ENCODE data around the gene FBXO33.

FBXO33 gene

DNA sequence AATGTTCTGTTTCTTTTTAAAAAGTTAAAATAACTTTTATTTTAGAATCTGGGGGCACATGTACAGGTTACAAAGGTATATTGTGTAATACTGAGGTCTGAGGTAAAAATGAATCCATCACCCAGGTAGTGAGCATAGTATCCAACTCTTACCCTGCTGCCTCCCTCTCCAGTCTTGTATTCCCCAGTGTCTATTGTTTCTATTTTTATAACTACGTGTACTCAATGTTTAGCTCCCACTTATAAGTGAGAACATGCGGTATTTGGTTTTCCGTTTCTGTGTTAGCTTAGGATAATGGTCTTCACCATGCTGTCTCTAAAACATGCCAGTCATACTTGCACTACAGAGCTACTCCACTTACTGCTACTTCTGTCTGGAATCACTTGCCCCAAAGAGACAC lies 8.4 kb downstream of the FBXO33 start:
- no peak overlapping the region for H3K27ac Mint-ChIP-seq (ENCODE audit: low read depth)
- peaks cover 66% of the 10 kb centered on the region for H3K4me1 Mint-ChIP-seq
- DNase-seq (ENCODE audit: low spot score in 2 of 2) (no peak), ATAC-seq (replicated peaks; ENCODE audit: extremely low read depth, poor library complexity, severe bottlenecking) (no peak)
- H3K27me3 Mint-ChIP-seq = no peaks in the 10 kb centered on the region
- H3K4me3 Mint-ChIP-seq = no peak overlapping the region
- no peaks in the 10 kb centered on the region for H3K9me3 Mint-ChIP-seq
- peaks cover 11% of the 10 kb centered on the region for H3K36me3 Mint-ChIP-seq (ENCODE audit: insufficient read depth)

DNA sequence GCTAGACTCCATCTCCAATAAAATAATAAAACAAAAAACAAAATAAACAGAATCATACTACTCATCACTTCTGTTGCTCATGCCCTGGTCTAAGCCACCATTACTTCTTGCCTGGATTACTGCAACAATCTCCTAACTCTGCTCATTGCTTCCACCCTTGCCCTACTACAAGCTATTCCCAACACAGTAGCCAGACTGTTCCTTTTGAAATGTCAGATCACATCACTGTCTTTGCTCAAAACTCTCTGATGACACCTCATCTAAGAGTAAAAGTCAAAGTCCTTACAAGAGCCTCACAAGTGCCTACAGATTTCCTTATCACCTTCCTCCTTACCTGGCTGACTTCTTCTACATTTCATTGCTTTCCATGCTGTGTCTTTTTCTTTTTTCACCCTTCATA lies 10.0 kb downstream of the FBXO33 start:
- H3K36me3 Mint-ChIP-seq (ENCODE audit: insufficient read depth) = peaks cover 12% of the 10 kb centered on the region
- no peak overlapping the region for H3K4me3 Mint-ChIP-seq
- H3K4me1 Mint-ChIP-seq = peaks cover 59% of the 10 kb centered on the region
- H3K27me3 Mint-ChIP-seq = no peaks in the 10 kb centered on the region
- no peaks in the 10 kb centered on the region for H3K9me3 Mint-ChIP-seq
- ATAC-seq (replicated peaks; ENCODE audit: extremely low read depth, poor library complexity, severe bottlenecking) (no peak), DNase-seq (ENCODE audit: low spot score in 2 of 2) (no peak)
- H3K27ac Mint-ChIP-seq (ENCODE audit: low read depth) = no peak overlapping the region

DNA sequence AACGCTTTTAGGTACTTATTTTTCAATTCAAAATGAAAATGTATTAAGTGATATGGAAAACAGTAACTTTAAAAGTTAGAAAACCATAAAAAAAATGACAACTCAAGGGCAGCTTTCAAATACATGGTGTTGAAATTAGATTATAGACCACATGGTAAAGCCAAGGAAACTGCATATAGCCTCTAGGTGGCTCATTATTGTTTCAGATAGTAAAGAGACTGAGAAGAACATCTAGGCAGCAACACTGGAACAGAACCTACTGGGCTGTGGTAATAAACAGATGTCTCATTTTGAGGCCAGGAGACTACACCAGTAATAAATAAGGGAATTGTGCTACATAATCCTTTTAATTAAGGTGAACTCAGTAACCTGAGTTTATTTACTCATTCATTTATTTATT lies 13.0 kb downstream of the FBXO33 start:
- Mint-ChIP-seq H3K36me3 (ENCODE audit: insufficient read depth) (peaks cover 10% of the 10 kb centered on the region), H3K4me1 (peaks cover 56% of the 10 kb centered on the region), H3K9me3 (peaks cover 8% of the 10 kb centered on the region), H3K4me3 (no peak overlapping the region), H3K27me3 (no peaks in the 10 kb centered on the region), H3K27ac (ENCODE audit: low read depth) (no peak overlapping the region)
- ATAC-seq (replicated peaks; ENCODE audit: extremely low read depth, poor library complexity, severe bottlenecking) (no peak), DNase-seq (ENCODE audit: low spot score in 2 of 2) (no peak)

DNA sequence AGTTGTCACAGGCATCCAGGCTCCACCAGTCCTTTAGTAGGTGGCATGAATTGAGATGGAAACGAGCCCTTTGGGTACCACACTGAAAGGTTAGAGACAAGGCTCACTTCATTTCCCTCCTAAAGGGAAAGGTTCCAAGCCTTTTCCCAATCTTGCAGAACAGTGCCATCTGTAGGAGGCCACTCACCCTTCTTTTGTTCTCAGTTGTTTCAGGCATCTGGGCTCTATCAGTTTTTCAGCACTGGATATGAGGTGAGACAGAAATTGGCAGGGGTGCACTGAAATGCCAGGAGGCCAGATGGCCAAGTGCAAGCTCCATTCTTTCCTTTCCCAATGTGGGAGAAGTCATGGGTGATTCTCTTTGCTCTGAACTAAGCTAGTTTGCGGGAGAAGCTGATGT lies 15.2 kb downstream of the FBXO33 start:
- DNase-seq (ENCODE audit: low spot score in 2 of 2) (no peak), ATAC-seq (replicated peaks; ENCODE audit: extremely low read depth, poor library complexity, severe bottlenecking) (no peak)
- no peak overlapping the region for H3K4me3 Mint-ChIP-seq
- H3K27ac Mint-ChIP-seq (ENCODE audit: low read depth) = no peak overlapping the region
- no peaks in the 10 kb centered on the region for H3K27me3 Mint-ChIP-seq
- H3K4me1 Mint-ChIP-seq = peaks cover 49% of the 10 kb centered on the region
- peaks cover 8% of the 10 kb centered on the region for H3K9me3 Mint-ChIP-seq
- H3K36me3 Mint-ChIP-seq (ENCODE audit: insufficient read depth) = peaks cover 13% of the 10 kb centered on the region

DNA sequence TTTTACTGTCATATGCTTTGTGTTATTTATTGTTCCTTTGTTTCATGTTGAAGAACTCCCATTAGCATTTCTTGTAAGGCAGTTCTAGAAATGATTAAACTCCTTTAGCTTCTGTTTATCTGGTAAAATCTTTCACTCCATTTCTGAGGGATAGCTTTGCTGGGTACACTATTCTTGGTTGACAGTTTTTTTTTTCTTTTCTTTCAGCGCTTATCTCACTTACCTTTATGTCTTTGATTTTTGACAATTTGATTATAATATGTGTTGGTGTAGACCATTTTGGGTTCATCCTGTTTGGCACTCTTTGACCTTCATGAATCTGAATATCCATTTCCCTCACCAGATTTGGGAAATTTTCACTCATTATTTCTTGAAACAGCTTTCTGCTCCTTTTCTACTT lies 16.2 kb downstream of the FBXO33 start:
- no peak overlapping the region for H3K27ac Mint-ChIP-seq (ENCODE audit: low read depth)
- ATAC-seq (replicated peaks; ENCODE audit: extremely low read depth, poor library complexity, severe bottlenecking) (no peak), DNase-seq (ENCODE audit: low spot score in 2 of 2) (no peak)
- peaks cover 45% of the 10 kb centered on the region for H3K4me1 Mint-ChIP-seq
- H3K36me3 Mint-ChIP-seq (ENCODE audit: insufficient read depth) = peaks cover 14% of the 10 kb centered on the region
- H3K4me3 Mint-ChIP-seq = no peak overlapping the region
- H3K9me3 Mint-ChIP-seq = peaks cover 8% of the 10 kb centered on the region
- H3K27me3 Mint-ChIP-seq = no peaks in the 10 kb centered on the region

DNA sequence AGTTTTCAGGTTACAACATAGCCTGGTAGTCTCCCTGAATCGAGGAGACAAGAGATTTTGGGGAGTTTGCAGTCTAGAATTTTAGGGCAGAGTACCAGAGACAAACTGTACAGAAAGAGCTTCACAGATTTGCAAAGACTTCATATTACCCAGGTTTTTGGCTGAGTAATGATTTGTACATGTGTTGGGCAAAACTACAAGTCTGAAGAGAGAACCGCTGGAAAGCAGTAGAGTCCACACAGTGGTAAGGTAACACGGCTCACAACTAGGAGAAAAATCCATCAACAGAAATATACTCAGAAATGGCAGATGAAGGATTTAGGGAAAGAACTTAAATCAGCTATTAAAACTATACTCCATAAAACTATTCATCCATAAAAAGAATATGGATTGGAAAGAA lies 25.7 kb downstream of the FBXO33 start:
- Mint-ChIP-seq H3K4me1 (peaks cover 59% of the 10 kb centered on the region), H3K4me3 (no peak overlapping the region), H3K36me3 (ENCODE audit: insufficient read depth) (peaks cover 16% of the 10 kb centered on the region), H3K9me3 (no peaks in the 10 kb centered on the region), H3K27me3 (no peaks in the 10 kb centered on the region), H3K27ac (ENCODE audit: low read depth) (no peak overlapping the region)
- DNase-seq (ENCODE audit: low spot score in 2 of 2) (no peak), ATAC-seq (replicated peaks; ENCODE audit: extremely low read depth, poor library complexity, severe bottlenecking) (no peak)

DNA sequence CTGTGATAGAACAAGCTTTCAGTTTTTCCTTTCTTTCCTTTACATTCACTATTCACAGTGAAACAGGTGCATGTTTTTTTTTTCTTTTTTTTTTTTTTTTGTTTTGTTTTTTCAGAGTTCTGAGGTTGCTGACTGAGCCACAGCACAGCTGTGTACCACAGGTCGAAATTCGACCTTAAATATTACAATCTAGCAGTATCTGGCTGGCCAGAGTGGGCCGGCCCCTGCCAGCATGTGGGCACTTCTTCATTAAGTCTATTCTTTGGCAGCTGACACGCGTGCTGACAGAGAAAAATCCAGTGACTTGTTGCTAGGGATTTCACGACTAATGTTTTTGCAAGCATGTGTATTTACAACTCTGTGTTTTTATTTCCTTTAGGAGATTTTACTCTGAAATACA lies 33.9 kb downstream of the FBXO33 start:
- no peaks in the 10 kb centered on the region for H3K27me3 Mint-ChIP-seq
- peaks cover 40% of the 10 kb centered on the region for H3K36me3 Mint-ChIP-seq (ENCODE audit: insufficient read depth)
- ATAC-seq (replicated peaks; ENCODE audit: extremely low read depth, poor library complexity, severe bottlenecking) = no peak
- DNase-seq (ENCODE audit: low spot score in 2 of 2) = no peak
- H3K9me3 Mint-ChIP-seq = no peaks in the 10 kb centered on the region
- no peak overlapping the region for H3K4me3 Mint-ChIP-seq
- no peak overlapping the region for H3K27ac Mint-ChIP-seq (ENCODE audit: low read depth)
- no peaks in the 10 kb centered on the region for H3K4me1 Mint-ChIP-seq

DNA sequence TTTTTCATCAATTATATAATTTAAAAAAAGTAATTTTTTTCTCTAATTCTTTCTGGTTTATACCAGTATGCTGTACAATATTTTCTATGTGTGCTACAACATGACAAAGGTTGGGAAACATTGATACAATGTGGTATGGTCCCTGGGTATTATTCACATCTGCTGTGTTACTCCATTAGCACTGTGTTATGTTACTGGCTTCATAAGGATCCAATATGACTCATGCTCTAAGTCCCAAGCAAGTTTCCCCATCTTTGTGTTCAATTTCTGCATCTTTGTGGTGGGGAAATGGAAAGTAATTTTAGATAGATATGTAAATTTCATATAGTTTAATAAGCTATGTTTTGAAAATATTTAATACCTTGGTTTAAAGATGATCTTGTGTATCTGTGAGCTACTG lies 35.8 kb downstream of the FBXO33 start:
- no peak overlapping the region for H3K4me3 Mint-ChIP-seq
- peaks cover 37% of the 10 kb centered on the region for H3K36me3 Mint-ChIP-seq (ENCODE audit: insufficient read depth)

DNA sequence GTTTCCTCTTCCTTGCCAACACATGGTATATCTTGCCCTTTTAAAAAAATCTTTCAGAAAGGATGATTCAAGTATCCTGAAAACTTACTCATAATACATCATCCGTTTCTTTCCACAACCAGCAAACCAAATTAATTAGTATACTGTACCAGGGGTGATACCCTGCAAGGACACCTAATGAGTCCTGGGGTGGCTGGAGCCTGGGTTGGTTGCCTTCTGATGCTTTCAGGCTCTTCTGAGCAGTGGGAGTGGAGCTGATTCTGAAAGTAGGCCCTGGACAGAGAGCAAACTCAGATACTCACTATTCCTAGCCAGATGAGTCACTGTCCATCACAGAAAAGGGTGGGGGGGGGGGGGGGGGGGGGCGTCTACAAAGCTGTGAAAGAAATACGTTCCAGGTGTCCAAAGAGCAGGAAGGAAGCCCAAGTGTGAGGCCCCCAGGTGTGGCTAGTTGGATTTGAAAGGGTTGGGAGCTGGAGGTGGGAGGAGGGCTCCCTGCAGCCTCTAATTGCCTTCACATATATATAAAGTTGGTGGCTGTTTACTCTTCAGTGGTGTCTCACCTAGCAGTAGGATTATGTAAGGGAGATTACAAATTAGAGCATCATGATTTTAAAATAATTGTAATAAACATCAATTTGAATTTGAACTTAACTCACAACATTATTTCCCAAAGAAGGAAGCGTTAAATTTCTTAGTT lies 36.5 kb downstream of the FBXO33 start:
- Mint-ChIP-seq H3K36me3 (ENCODE audit: insufficient read depth) (peaks cover 33% of the 10 kb centered on the region), H3K27me3 (no peaks in the 10 kb centered on the region), H3K27ac (ENCODE audit: low read depth) (peak overlapping the region; percentile 74), H3K9me3 (no peaks in the 10 kb centered on the region), H3K4me1 (no peaks in the 10 kb centered on the region), H3K4me3 (no peak overlapping the region)
- DNase-seq (ENCODE audit: low spot score in 2 of 2) (no peak), ATAC-seq (replicated peaks; ENCODE audit: extremely low read depth, poor library complexity, severe bottlenecking) (no peak)

More for the DNA sequence above, 35.8 kb downstream of the FBXO33 start:
- DNase-seq (ENCODE audit: low spot score in 2 of 2) = no peak
- no peaks in the 10 kb centered on the region for H3K4me1 Mint-ChIP-seq
- H3K27me3 Mint-ChIP-seq = no peaks in the 10 kb centered on the region
- no peak for ATAC-seq (replicated peaks; ENCODE audit: extremely low read depth, poor library complexity, severe bottlenecking)
- no peak overlapping the region for H3K27ac Mint-ChIP-seq (ENCODE audit: low read depth)
- H3K9me3 Mint-ChIP-seq = no peaks in the 10 kb centered on the region

DNA sequence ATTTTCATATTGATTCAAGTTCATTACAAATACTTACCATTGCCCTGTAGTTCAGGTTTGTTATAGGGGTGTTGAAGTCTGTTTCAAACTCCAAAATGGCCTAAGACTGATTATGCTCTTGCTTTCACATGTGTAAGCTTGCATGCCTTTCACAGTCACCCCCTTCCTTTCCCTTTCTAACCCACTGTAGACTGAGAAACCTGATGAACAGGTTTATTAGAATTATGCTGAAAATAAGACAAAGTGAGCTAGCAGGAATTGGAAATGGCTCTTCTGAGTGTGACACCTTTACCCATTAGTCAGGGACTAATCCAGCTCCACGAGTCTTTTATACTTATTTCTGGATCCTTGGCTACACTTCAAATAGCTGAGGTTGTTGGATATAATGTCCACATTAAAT lies 38.9 kb downstream of the FBXO33 start:
- Mint-ChIP-seq H3K4me3 (no peak overlapping the region), H3K27ac (ENCODE audit: low read depth) (peak overlapping the region; percentile 4), H3K27me3 (no peaks in the 10 kb centered on the region), H3K9me3 (no peaks in the 10 kb centered on the region), H3K4me1 (peaks cover 5% of the 10 kb centered on the region), H3K36me3 (ENCODE audit: insufficient read depth) (peaks cover 17% of the 10 kb centered on the region)
- DNase-seq (ENCODE audit: low spot score in 2 of 2) = no peak
- no peak for ATAC-seq (replicated peaks; ENCODE audit: extremely low read depth, poor library complexity, severe bottlenecking)

DNA sequence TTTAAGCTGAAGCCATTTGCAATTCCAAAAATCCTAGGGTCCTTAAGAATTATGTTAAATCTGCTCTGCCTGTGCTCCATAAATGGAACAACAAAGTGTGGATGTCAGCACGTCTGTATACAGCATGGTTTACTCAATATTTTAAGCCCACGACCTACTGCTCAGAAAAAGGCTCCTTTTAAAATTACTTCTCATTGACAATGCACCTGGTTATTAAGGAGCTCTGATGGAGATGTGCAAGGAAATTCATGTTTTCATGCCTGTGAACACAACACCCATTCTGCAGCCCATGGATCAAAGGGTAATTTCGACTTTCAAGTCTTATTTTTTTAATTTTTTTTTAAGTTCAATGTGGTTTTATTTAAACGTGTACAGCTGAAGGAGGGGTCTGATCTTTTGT lies 48.1 kb downstream of the FBXO33 start:
- no peak for ATAC-seq (replicated peaks; ENCODE audit: extremely low read depth, poor library complexity, severe bottlenecking)
- DNase-seq (ENCODE audit: low spot score in 2 of 2) = no peak
- Mint-ChIP-seq H3K4me1 (peaks cover 30% of the 10 kb centered on the region), H3K9me3 (no peaks in the 10 kb centered on the region), H3K36me3 (ENCODE audit: insufficient read depth) (peaks cover 8% of the 10 kb centered on the region), H3K4me3 (no peak overlapping the region), H3K27me3 (no peaks in the 10 kb centered on the region), H3K27ac (ENCODE audit: low read depth) (no peak overlapping the region)

DNA sequence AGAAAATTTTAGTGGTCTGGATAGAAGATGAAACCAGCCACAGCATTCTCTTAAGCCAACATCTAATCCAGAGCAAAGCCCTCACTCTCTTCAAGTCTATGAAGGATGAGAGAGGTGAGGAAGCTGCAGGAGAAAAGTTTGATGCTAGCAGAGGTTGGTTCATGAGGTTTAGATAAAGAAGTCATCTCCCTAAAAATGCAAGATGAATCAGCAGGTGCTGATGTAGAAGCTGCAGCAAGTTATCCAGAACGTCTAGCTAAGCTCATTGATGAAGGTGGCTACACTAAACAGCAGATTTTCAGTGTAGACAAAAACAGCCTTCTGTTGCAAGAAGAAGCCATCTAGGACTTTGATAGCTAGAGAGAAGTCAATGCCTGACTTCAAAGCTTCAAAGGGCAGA lies 48.5 kb downstream of the FBXO33 start:
- Mint-ChIP-seq H3K27me3 (no peaks in the 10 kb centered on the region), H3K36me3 (ENCODE audit: insufficient read depth) (peaks cover 8% of the 10 kb centered on the region), H3K4me1 (peaks cover 29% of the 10 kb centered on the region), H3K4me3 (peak overlapping the region; percentile 14), H3K27ac (ENCODE audit: low read depth) (peak overlapping the region; percentile 24), H3K9me3 (no peaks in the 10 kb centered on the region)
- DNase-seq (ENCODE audit: low spot score in 2 of 2) = no peak
- no peak for ATAC-seq (replicated peaks; ENCODE audit: extremely low read depth, poor library complexity, severe bottlenecking)

DNA sequence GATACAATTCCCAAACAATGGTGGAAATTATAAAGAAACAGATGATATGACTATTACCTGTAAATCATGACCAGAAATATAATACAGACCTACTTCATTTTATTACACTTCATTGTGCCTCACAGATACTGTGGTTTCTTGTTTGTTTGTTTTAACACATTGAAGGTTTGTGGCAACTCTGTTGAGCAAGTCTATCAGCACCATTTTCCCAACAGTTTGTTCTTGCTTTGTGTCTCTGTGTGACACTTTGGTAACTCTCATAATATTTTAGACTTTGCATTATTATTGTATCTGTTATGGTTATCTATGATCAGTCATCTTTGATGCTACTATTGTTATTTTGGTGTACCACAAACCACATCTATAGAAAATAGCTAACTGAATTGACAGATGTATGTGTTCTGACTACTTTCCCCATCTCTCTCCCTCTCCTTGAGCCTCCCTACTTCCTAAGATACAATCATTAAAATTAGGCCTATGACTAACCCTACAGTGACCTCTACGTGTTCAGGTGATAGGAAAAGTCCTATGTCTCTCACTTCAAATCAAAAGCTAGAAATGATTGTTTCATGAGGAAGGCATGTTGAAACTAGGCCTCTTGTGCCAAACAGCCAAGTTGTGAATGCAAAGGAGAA lies 49.1 kb downstream of the FBXO33 start:
- DNase-seq (ENCODE audit: low spot score in 2 of 2) = no peak
- H3K27ac Mint-ChIP-seq (ENCODE audit: low read depth) = peak overlapping the region; percentile 24
- peaks cover 29% of the 10 kb centered on the region for H3K4me1 Mint-ChIP-seq
- H3K9me3 Mint-ChIP-seq = no peaks in the 10 kb centered on the region
- peaks cover 6% of the 10 kb centered on the region for H3K36me3 Mint-ChIP-seq (ENCODE audit: insufficient read depth)
- peak; percentile 81 for ATAC-seq (replicated peaks; ENCODE audit: extremely low read depth, poor library complexity, severe bottlenecking)
- H3K27me3 Mint-ChIP-seq = no peaks in the 10 kb centered on the region
- H3K4me3 Mint-ChIP-seq = peak overlapping the region; percentile 14

Measured in central memory CD8-positive, alpha-beta T cell (primary cell).